Spinal cord (tissue), 10 donors: ENCODE data around the gene EGFL8. TPM values are rescaled to one million over a fixed set of nuclear protein-coding genes. Genes with fewer than 3 reads are reported as not detected.
"Not testable (repeated sequence)": the region's sequence is repeated elsewhere in the genome, so short reads cannot be mapped to it uniquely, and the experiment has no call there.

Experiments used
- DNase-seq, 6 donors: peaks; one replicate each; pipeline versions ENCODE4 v3.0.0 to v3.0.0-alpha.2; 2013 to 2015; ENCODE audit warnings: low spot score in 6 of 6, low read depth in 4 of 6
- H3K27ac ChIP-seq: one replicate; pipeline ENCODE4 v1.5.1; 2013; ENCODE audit warnings: low read depth, low read length, control low read depth
- H3K27me3 ChIP-seq: one replicate; pipeline ENCODE4 v1.6.1; 2013; ENCODE audit warnings: low read length; ENCODE audit not compliant: control insufficient read depth, insufficient read depth
- H3K36me3 ChIP-seq: one replicate; pipeline ENCODE4 v1.6.1; 2013; ENCODE audit warnings: low read length; ENCODE audit not compliant: control insufficient read depth, insufficient read depth
- H3K4me1 ChIP-seq: one replicate; pipeline ENCODE4 v1.6.1; 2013; ENCODE audit warnings: low read length; ENCODE audit not compliant: control insufficient read depth, insufficient read depth
- H3K4me3 ChIP-seq: one replicate; pipeline ENCODE4 v1.5.1; 2013; ENCODE audit warnings: low read depth, low read length, control low read depth
- H3K9me3 ChIP-seq: one replicate; pipeline ENCODE4 v1.6.1; 2013; ENCODE audit warnings: low read length; ENCODE audit not compliant: control insufficient read depth, insufficient read depth
- WGBS: methylation state at CpG from one replicate; pipeline ENCODE4 v1.1.5; 2013; ENCODE audit warnings: missing lambda C conversion rate; ENCODE audit not compliant: insufficient coverage; 5-methylcytosine and 5-hydroxymethylcytosine counted together
- polyA plus RNA-seq, 2 donors: library from polyadenylated mRNA; unstranded; fragments of 120-200 nt; gene quantifications; one replicate each; pipeline ENCODE4 v1.2.1, GENCODE V29; 2013; ENCODE audit not compliant: insufficient read length in 2 of 2
- total RNA-seq, 2 donors: library from RNA; depleted of rRNA in 1 of 2; stranded (reverse); fragments of 120-200 nt in 1 of 2; fragments of >200 nt in 1 of 2; gene quantifications; one replicate each; pipeline versions ENCODE4 v1.2.3 to v1.2.4, GENCODE V29; 2013 to 2014
- donor health status: healthy.

EGFL8 gene
- total and polyA plus RNA-seq, 4 donors = 28.4 to 124 (median 57.3) TPM

- H3K27ac ChIP-seq = no peak overlapping the region
- H3K9me3 ChIP-seq = no peaks in the 10 kb centered on the region
- no peaks in the 10 kb centered on the region for H3K36me3 ChIP-seq
- DNase-seq = no peak
- H3K27me3 ChIP-seq = no peaks in the 10 kb centered on the region
- H3K4me3 ChIP-seq = no peak overlapping the region
- 87% methylated on average over 4 of the region's 5 CpGs for WGBS
- no peaks in the 10 kb centered on the region for H3K4me1 ChIP-seq
These were observed 23.9 kb upstream of the EGFL8 start for GRCh38 chr6:32140420-32141046.

GRCh38 chr6:32144238-32144637 lies 20.2 kb upstream of the EGFL8 start:
- not testable (repeated sequence) for H3K36me3 ChIP-seq, H3K4me3 ChIP-seq, H3K27me3 ChIP-seq, H3K27ac ChIP-seq, DNase-seq, H3K9me3 ChIP-seq
- no CpG with 5 or more reads among the region's 7 CpGs for WGBS
- peaks cover 11% of the 10 kb centered on the region for H3K4me1 ChIP-seq

GRCh38 chr6:32146287-32146686 lies 18.1 kb upstream of the EGFL8 start:
- WGBS = 100% methylated on average over 1 of the region's 1 CpG
- Histone ChIP-seq H3K4me3 (no peak overlapping the region), H3K27ac (no peak overlapping the region), H3K27me3 (peaks cover 19% of the 10 kb centered on the region), H3K36me3 (peaks cover 8% of the 10 kb centered on the region), H3K4me1 (peaks cover 25% of the 10 kb centered on the region), H3K9me3 (no peaks in the 10 kb centered on the region)
- no peak for DNase-seq

GRCh38 chr6:32146687-32147086 lies 17.7 kb upstream of the EGFL8 start:
- H3K27ac ChIP-seq = no peak overlapping the region
- H3K27me3 ChIP-seq = peaks cover 19% of the 10 kb centered on the region
- H3K36me3 ChIP-seq = peaks cover 8% of the 10 kb centered on the region
- 38% methylated on average over 4 of the region's 4 CpGs for WGBS
- peaks cover 29% of the 10 kb centered on the region for H3K4me1 ChIP-seq
- no peak for DNase-seq
- no peak overlapping the region for H3K4me3 ChIP-seq
- no peaks in the 10 kb centered on the region for H3K9me3 ChIP-seq

- Histone ChIP-seq H3K27ac (no peak overlapping the region), H3K4me1 (peaks cover 37% of the 10 kb centered on the region), H3K36me3 (peaks cover 8% of the 10 kb centered on the region), H3K4me3 (no peak overlapping the region), H3K27me3 (peaks cover 19% of the 10 kb centered on the region), H3K9me3 (no peaks in the 10 kb centered on the region)
- no CpG with 5 or more reads among the region's 4 CpGs for WGBS
- no peak for DNase-seq
These were observed 16.8 kb upstream of the EGFL8 start for GRCh38 chr6:32147401-32148132.

GRCh38 chr6:32148289-32149091 lies 15.9 kb upstream of the EGFL8 start:
- H3K27ac ChIP-seq = no peak overlapping the region
- WGBS = 8% methylated on average over 29 of the region's 39 CpGs
- peak overlapping the region; percentile 43 for H3K4me3 ChIP-seq
- peaks cover 8% of the 10 kb centered on the region for H3K36me3 ChIP-seq
- H3K27me3 ChIP-seq = peaks cover 19% of the 10 kb centered on the region
- H3K4me1 ChIP-seq = peaks cover 46% of the 10 kb centered on the region
- H3K9me3 ChIP-seq = no peaks in the 10 kb centered on the region
- DNase-seq = peak in 3 of 6 donors; percentile 22 to 89 (median 86)

GRCh38 chr6:32149092-32149755 lies 15.2 kb upstream of the EGFL8 start:
- Histone ChIP-seq H3K27me3 (peaks cover 19% of the 10 kb centered on the region), H3K4me1 (peaks cover 48% of the 10 kb centered on the region), H3K4me3 (peak overlapping the region; percentile 43), H3K36me3 (peaks cover 8% of the 10 kb centered on the region), H3K27ac (no peak overlapping the region), H3K9me3 (no peaks in the 10 kb centered on the region)
- DNase-seq = no peak
- 20% methylated on average over 38 of the region's 47 CpGs for WGBS

- DNase-seq = no peak
- H3K27me3 ChIP-seq = peaks cover 19% of the 10 kb centered on the region
- no peaks in the 10 kb centered on the region for H3K9me3 ChIP-seq
- H3K4me1 ChIP-seq = peaks cover 57% of the 10 kb centered on the region
- WGBS = 12% methylated on average over 55 of the region's 55 CpGs
- H3K4me3 ChIP-seq = peak overlapping the region; percentile 16
- peaks cover 8% of the 10 kb centered on the region for H3K36me3 ChIP-seq
- no peak overlapping the region for H3K27ac ChIP-seq
These were observed 14.2 kb upstream of the EGFL8 start for GRCh38 chr6:32149932-32150870.
